ENCODE data around the gene PRPSAP1.
A peak's percentile ranks its signal among the peaks of the same experiment; 100 is the strongest.

Gene PRPSAP1, protein sequence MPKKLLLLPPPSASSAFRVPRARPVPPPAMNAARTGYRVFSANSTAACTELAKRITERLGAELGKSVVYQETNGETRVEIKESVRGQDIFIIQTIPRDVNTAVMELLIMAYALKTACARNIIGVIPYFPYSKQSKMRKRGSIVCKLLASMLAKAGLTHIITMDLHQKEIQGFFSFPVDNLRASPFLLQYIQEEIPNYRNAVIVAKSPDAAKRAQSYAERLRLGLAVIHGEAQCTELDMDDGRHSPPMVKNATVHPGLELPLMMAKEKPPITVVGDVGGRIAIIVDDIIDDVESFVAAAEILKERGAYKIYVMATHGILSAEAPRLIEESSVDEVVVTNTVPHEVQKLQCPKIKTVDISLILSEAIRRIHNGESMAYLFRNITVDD

GRCh38 chr17:76353599-76354316, at the start of gene PRPSAP1:
Gene PRPSAP1, minus strand, starts transcription at chr17:76353916. Its CDS starts 213 bp downstream, at chr17:76353703.
- peak; percentile 96 for DNase-seq

- no peak for DNase-seq
Measured at GRCh38 chr17:76402711-76403110, 49.0 kb upstream of the PRPSAP1 start.

- DNase-seq: no peak
Measured at GRCh38 chr17:76399175-76400172, 45.8 kb upstream of the PRPSAP1 start.

- no peak for DNase-seq
Measured at GRCh38 chr17:76398523-76399174, 44.9 kb upstream of the PRPSAP1 start.

GRCh38 chr17:76397687-76398522, 44.2 kb upstream of the PRPSAP1 start:
- DNase-seq: peak; percentile 85

GRCh38 chr17:76397184-76397583, 43.5 kb upstream of the PRPSAP1 start:
- DNase-seq: no peak

GRCh38 chr17:76395980-76396379, 42.3 kb upstream of the PRPSAP1 start:
- DNase-seq: no peak

DNA sequence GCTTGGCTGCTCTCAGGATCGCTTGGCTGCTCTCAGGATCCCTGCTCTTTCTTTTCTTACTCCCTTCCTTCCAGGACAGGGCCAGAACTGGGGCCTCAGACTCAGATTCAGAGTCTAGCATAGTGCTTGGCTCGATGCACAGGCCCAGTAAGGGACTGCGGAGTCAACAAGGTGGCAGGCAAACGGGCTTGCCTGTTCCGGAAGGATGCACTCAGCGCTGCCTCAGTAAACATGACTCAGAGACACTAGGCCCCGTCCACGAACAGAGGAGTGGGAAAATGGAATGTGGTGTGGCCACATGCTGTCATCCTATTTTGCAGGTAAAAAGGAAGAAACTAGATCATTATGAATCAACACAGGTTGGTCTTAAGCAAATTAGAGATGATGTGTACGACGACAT, 40.5 kb upstream of the PRPSAP1 start:
- peak; percentile 13 for DNase-seq

GRCh38 chr17:76391200-76391715, 37.5 kb upstream of the PRPSAP1 start:
- no peak for DNase-seq

DNA sequence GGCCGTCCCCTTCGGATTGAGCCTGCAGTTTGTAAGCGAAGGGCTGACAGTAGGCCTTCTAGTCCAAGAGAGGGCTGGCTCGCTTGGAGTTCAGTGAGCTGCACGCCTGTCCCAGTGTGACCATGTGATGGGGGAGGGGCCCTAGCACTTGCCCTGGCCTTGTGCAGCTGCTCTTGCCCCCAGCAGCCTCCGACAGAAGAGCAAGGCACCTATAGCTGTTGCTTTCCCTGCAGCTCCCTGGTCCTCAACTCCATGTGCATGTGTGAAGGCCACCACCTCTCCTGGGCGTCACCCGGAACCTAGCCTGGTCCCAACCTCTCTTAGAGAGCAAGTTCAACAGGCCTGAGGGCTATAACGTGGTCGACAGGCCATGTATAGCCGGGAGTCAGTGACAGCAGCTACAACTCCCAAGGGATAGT, 36.3 kb upstream of the PRPSAP1 start:
- DNase-seq: no peak

DNA sequence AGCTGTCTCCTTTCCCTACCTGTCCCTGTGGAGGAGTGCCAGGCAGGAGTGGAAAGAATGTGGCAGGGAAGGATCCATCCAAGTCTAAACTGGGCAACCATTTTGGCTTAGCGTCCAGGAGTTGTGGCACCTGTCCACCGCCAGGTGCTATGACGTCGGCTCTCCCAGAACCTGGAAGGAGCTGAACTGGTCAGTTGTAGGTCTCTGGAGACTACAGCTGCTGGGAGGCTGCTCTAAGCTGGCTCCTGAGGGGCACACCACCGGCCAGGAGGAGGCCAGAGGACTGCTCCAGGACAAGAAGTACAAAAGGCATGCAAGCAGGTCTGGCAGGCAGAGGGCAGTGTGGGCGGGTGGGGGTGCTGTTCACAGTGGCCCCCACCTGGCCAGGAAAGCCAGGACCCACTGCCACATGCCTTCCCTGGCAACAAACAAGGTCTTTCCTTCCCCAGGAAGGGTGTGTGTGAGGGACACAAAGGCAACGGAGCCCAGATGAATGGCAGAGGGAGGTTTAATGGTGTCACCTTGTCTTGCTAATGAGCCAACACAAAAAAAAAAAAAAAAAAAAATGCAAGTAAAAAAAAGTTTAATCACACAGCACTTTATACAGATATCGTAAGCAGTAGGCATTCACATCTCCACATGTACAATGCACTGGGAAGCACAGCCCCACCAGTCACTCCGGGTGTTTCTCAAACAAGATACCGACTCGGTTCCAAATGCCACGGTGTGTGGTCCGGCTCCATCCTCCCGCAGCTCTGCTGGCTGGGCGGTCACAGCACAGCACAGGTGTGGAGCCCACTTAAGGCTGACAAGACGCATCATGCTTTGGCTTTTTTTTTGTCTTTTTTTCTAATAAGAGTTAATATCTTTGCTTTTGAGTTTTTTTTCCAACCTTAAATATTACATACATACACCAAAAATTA, 35.5 kb upstream of the PRPSAP1 start:
- DNase-seq: no peak

- no peak for DNase-seq
Measured at GRCh38 chr17:76386966-76387765, 33.5 kb upstream of the PRPSAP1 start.

DNA sequence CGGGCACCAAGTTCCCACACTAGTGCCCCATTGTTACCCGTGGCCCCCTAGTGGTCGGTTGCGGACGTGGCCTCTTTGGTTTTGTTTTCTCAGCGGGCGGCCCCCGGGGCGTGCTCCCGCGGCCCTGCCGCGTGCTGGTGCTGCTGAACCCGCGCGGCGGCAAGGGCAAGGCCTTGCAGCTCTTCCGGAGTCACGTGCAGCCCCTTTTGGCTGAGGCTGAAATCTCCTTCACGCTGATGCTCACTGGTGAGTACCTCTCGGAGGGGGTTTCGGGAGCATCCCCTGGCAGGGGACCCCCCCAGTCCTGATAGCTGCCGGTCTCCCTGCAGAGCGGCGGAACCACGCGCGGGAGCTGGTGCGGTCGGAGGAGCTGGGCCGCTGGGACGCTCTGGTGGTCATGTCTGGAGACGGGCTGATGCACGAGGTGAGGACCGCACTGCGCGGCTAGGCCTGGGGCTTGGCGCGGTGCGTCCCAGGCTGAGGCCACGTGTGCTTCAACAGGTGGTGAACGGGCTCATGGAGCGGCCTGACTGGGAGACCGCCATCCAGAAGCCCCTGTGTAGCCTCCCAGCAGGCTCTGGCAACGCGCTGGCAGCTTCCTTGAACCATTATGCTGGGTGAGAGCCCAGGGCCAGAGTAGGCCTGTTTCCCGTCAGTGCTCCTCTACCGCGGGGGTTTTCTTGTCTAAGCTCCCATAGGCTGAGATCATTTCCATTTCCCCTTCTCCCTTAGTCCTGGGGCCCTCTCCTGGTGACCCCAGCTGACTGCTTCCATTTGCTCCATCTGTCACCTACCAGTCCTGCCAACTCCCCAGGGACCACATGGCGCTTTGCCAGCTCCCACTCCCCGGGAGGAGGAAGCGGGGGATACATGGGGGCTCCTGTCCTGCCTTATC, 32.4 kb upstream of the PRPSAP1 start:
- peak; percentile 73 for DNase-seq

DNA sequence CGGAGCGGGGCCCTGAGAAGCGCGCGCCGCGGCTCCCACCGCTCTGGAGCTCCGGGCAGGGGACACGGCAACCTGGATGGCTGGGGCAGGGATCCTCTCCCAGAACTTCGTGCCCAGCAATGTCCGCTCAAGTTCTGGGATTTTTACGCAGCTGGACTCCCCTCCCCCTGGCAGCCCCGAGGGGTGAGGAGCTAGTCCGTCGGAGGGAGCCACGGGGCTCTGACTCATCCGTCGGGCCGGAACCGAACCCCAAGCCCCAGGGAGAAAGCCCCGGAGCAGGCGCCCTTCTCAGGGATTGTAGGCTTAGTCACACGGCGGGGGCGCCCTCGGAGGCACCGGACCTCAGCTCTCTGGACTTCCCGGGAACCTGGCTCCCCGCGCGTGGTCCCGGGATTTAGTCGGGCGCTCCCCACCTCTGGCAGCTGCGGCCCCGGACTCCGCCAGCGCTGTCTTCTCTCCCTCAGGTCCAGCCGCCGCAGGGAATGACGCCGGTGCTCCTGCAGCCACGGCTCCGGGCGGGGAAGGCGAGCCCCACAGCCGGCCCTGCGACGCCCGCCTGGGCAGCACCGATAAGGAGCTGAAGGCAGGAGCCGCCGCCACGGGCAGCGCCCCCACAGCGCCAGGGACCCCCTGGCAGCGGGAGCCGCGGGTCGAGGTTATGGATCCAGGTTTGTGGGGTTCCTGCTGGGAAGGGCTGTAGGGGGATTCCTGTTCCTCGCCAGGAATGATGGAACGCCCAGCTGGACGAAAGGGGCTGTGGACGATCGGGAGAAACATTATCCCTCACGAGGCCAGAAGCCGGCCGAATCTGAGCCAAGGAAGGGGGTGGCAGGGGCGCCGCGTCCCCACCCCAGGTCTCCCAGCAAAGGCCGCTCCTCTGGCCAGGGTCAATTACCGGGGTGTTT, 31.5 kb upstream of the PRPSAP1 start:
- DNase-seq: no peak

DNA sequence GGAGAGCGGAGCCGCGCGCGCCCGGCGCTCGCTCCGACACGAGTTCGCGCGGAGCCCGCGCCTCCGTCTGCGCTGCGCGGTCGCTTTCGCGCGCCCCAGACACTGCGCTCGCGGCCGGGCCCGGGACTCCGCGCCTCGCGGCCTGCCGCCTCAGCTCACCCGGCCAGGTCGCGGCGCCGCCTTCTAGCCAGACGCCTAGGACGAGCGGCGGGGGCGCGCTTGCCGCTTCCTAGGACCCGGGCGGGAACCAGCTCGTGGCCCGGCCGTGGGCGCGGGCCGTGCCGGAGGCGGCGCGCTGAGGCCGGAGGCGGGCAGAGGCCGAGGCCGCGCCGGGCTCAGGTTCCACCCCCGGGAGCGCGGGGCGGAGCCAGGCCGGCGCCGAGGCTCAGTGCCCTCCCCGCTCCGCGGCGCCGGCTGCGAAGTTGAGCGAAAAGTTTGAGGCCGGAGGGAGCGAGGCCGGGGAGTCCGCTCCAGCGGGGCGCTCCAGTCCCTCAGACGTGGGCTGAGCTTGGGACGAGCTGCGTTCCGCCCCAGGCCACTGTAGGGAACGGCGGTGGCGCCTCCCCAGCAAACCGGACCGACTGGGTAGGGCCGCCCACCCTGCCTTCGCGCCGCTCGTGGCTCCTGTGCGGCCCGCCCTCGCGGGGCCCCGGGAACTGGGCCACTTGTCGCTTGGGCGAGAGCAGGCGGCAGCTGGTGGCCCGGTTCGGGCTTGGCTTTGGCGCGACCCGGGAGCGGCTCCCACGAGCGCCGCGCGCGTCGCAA, 30.7 kb upstream of the PRPSAP1 start, which contains the start of gene SPHK1:
SPHK1 (plus strand) TSS at position 388 of the 765 bp plus-strand sequence. CDS start 1,036 bp downstream, outside the sequence.
- DNase-seq: peak; percentile 54

All from NCI-H345 (cell line).